OCI-LY1 (cell line): Measurements from ENCODE around the gene RHCE.
A peak's percentile ranks its signal among the peaks of the same experiment; 100 is the strongest.

Source experiments
- H2AFZ ChIP-seq: fragments of 200-600 bp; sonication (generic), shearing (Covaris generic); 2 replicates; pipeline ENCODE4 v1.6.0; 2014; ENCODE audit warnings: antibody characterized with exemption, mild to moderate bottlenecking, low read length
- H3F3A ChIP-seq: fragments of 200-600 bp; sonication (generic), shearing (Covaris generic); 2 replicates; pipeline ENCODE4 v1.6.0; 2014; ENCODE audit warnings: mild to moderate bottlenecking, antibody characterized with exemption, low read length, moderate library complexity; ENCODE audit not compliant: insufficient read depth
- H3K27ac ChIP-seq: fragments of 200-600 bp; sonication (generic); 2 replicates; pipeline ENCODE4 v1.5.1; 2014; ENCODE audit warnings: low read length, mixed run types, mild to moderate bottlenecking, low read depth; ENCODE audit not compliant: poor library complexity, severe bottlenecking
- H3K27me3 ChIP-seq: fragments of 200-600 bp; sonication (generic); 2 replicates; pipeline ENCODE4 v1.6.0; 2014; ENCODE audit warnings: antibody characterized with exemption, mild to moderate bottlenecking, low read length, moderate library complexity; ENCODE audit not compliant: insufficient read depth
- H3K36me3 ChIP-seq: fragments of 200-600 bp; sonication (generic); 2 replicates; pipeline ENCODE4 v1.6.1; 2014; ENCODE audit warnings: mild to moderate bottlenecking, antibody characterized with exemption, low read length, moderate library complexity, mixed read lengths; ENCODE audit not compliant: insufficient read depth
- H3K4me1 ChIP-seq: fragments of 200-600 bp; sonication (generic); 2 replicates; pipeline ENCODE4 v1.5.1; 2014; ENCODE audit warnings: mild to moderate bottlenecking, low read length, moderate library complexity; ENCODE audit not compliant: insufficient read depth, severe bottlenecking
- H3K4me2 ChIP-seq: fragments of 200-600 bp; sonication (generic), shearing (Covaris generic); 2 replicates; pipeline ENCODE4 v1.6.1; 2014; ENCODE audit warnings: low read length
- H3K4me3 ChIP-seq: fragments of 200-600 bp; sonication (generic); 2 replicates; pipeline ENCODE4 v1.5.1; 2014; ENCODE audit warnings: low read length, low read depth, mild to moderate bottlenecking, mixed read lengths; ENCODE audit not compliant: poor library complexity, severe bottlenecking
- H3K79me2 ChIP-seq: fragments of 200-600 bp; shearing (Covaris generic); 2 replicates; pipeline ENCODE4 v1.6.1; 2016; ENCODE audit warnings: mixed run types, low read length, mixed read lengths; ENCODE audit not compliant: insufficient read depth
- H3K9ac ChIP-seq: fragments of 200-600 bp; sonication (generic), shearing (Covaris generic); 2 replicates; pipeline ENCODE4 v1.6.1; 2014; ENCODE audit warnings: mild to moderate bottlenecking, low read length, mixed read lengths
- H3K9me2 ChIP-seq: fragments of 200-600 bp; sonication (generic), shearing (Covaris generic); 2 replicates; pipeline ENCODE4 v1.6.1; 2014; ENCODE audit warnings: low read depth, mild to moderate bottlenecking, low read length, mixed read lengths
- H3K9me3 ChIP-seq: fragments of 200-600 bp; shearing (Covaris generic); 2 replicates; pipeline ENCODE4 v1.6.1; 2014; ENCODE audit warnings: low read length, mixed read lengths
- H4K20me1 ChIP-seq: fragments of 200-600 bp; sonication (generic), shearing (Covaris generic); 2 replicates; pipeline ENCODE4 v1.6.0; 2016; ENCODE audit warnings: mild to moderate bottlenecking, low read length; ENCODE audit not compliant: insufficient read depth
- EZH2 ChIP-seq: fragments of 200-600 bp; sonication (generic), shearing (Covaris generic); IDR thresholded peaks from 2 replicates; pipeline ENCODE4 v1.8.0; 2017; ENCODE audit warnings: borderline replicate concordance, mixed run types, mild to moderate bottlenecking, antibody characterized with exemption, low read length, moderate library complexity, mixed read lengths
- TF ChIP-seq, protein P1 (sequence below): fragments of 200-600 bp; sonication (generic), shearing (Covaris generic); IDR thresholded peaks from 2 replicates; pipeline ENCODE4 v1.5.1; 2017; ENCODE audit warnings: mild to moderate bottlenecking, antibody characterized with exemption, low read length, moderate library complexity, mixed read lengths

The RHCE gene

GRCh38 chr1:25342846-25343245, 77.8 kb downstream of the RHCE start:
- TF ChIP-seq, protein P1, sequence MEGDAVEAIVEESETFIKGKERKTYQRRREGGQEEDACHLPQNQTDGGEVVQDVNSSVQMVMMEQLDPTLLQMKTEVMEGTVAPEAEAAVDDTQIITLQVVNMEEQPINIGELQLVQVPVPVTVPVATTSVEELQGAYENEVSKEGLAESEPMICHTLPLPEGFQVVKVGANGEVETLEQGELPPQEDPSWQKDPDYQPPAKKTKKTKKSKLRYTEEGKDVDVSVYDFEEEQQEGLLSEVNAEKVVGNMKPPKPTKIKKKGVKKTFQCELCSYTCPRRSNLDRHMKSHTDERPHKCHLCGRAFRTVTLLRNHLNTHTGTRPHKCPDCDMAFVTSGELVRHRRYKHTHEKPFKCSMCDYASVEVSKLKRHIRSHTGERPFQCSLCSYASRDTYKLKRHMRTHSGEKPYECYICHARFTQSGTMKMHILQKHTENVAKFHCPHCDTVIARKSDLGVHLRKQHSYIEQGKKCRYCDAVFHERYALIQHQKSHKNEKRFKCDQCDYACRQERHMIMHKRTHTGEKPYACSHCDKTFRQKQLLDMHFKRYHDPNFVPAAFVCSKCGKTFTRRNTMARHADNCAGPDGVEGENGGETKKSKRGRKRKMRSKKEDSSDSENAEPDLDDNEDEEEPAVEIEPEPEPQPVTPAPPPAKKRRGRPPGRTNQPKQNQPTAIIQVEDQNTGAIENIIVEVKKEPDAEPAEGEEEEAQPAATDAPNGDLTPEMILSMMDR: no peak

DNA sequence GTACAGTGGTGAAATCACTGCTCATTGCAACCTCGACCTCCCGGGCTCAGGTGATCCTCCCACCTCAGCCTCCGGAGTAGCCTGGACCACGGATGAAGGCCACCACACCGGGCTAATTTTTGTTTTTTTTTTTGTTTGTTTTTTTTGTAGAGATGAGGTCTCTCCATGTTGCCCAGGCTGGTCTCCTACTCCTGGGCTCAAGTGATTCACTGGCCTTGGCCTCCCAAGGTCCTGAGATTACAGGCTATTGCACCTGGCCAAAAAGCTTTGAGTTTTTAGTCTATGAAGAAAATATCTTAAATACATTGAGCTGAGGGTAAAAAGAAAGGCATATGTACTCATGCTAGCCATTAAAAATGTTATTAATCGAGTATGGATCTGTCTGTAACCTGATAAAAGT, 78.9 kb downstream of the RHCE start:
- no peak overlapping the region for H3K9ac ChIP-seq
- H3K79me2 ChIP-seq: peaks cover 55% of the 10 kb centered on the region
- peaks cover 41% of the 10 kb centered on the region for H3K36me3 ChIP-seq

More at GRCh38 chr1:25342846-25343245, 77.8 kb downstream of the RHCE start:
- no peaks in the 10 kb centered on the region for H3K27me3 ChIP-seq
- no peak overlapping the region for H3K27ac ChIP-seq
- no peak overlapping the region for H3K4me3 ChIP-seq
- no peaks in the 10 kb centered on the region for H4K20me1 ChIP-seq
- H2AFZ ChIP-seq: no peak overlapping the region
- H3K9me3 ChIP-seq: no peaks in the 10 kb centered on the region
- H3K9me2 ChIP-seq: no peaks in the 10 kb centered on the region
- H3K4me2 ChIP-seq: no peak overlapping the region
- H3K79me2 ChIP-seq: peaks cover 56% of the 10 kb centered on the region
- H3K4me1 ChIP-seq: peaks cover 18% of the 10 kb centered on the region
- no peak overlapping the region for H3K9ac ChIP-seq
- H3K36me3 ChIP-seq: peaks cover 52% of the 10 kb centered on the region
- H3F3A ChIP-seq: no peaks in the 10 kb centered on the region; the same call in 1 of the 2 replicates

DNA sequence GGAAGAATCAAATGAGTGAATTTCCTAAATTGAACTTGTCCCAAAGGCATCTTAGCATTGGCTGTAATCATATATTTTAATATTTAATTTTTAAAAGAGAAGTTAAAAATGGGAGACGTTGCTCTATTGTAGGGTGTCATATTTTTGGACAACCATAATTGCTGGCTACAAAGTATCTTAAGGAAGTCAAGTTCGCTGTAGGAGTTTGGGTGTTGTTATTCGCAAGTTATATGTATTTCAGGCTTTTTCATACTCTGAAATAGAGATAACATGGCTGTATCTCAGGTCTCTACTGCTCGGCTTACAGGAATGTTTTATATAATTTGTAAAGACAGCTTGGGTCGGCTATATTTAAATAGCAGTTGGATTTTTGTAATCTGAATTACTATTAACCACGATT, 81.6 kb downstream of the RHCE start:
- Histone ChIP-seq H2AFZ (no peak overlapping the region), H4K20me1 (no peaks in the 10 kb centered on the region), H3K36me3 (peaks cover 21% of the 10 kb centered on the region), H3K27ac (peak overlapping the region; percentile 82), H3K4me2 (peak overlapping the region; percentile 100), H3K9me2 (no peaks in the 10 kb centered on the region), H3K79me2 (peaks cover 55% of the 10 kb centered on the region), H3K4me1 (peaks cover 18% of the 10 kb centered on the region), H3K9me3 (no peaks in the 10 kb centered on the region), H3K4me3 (peak overlapping the region; percentile 88), H3F3A (no peaks in the 10 kb centered on the region; the same call in 1 of the 2 replicates), H3K9ac (peak overlapping the region; percentile 89), H3K27me3 (no peaks in the 10 kb centered on the region)
- TF ChIP-seq, protein P1: no peak
- TF ChIP-seq EZH2: no peak

More for the DNA sequence above, 78.9 kb downstream of the RHCE start:
- Histone ChIP-seq H4K20me1 (no peaks in the 10 kb centered on the region), H3K9me2 (no peaks in the 10 kb centered on the region), H2AFZ (no peak overlapping the region), H3K27me3 (no peaks in the 10 kb centered on the region), H3K9me3 (no peaks in the 10 kb centered on the region), H3K4me2 (no peak overlapping the region), H3K27ac (no peak overlapping the region), H3K4me1 (peaks cover 18% of the 10 kb centered on the region), H3F3A (no peaks in the 10 kb centered on the region; the same call in 1 of the 2 replicates), H3K4me3 (no peak overlapping the region)
- TF ChIP-seq, protein P1: no peak
- no peak for TF ChIP-seq EZH2
